Fibroblast of the aortic adventitia (primary cell): ENCODE data around the gene CCDC30. TPM values are rescaled to one million over a fixed set of nuclear protein-coding genes. Genes with fewer than 3 reads are reported as not detected.

Experiments
- DNase-seq: peaks from one replicate; pipeline ENCODE4 v3.0.0-alpha.2; 2010; ENCODE audit warnings: low read depth
- H3K4me3 ChIP-seq: 2 replicates; pipeline ENCODE4 v1.5.1; 2011; ENCODE audit warnings: low read depth, mild to moderate bottlenecking, control low read depth, low read length, moderate library complexity
- total RNA-seq: library from RNA; depleted of rRNA; stranded (reverse); fragments of >200 nt; gene quantifications from 2 replicates; pipeline ENCODE4 v1.2.3, GENCODE V29; 2012; ENCODE audit warnings: low replicate concordance
- TF ChIP-seq, protein P1 (sequence below): IDR thresholded peaks from 2 replicates; pipeline ENCODE4 v1.5.1; 2011; ENCODE audit warnings: mild to moderate bottlenecking, low read length, control low read depth, inconsistent platforms; ENCODE audit not compliant: insufficient read depth

Gene CCDC30
- total RNA-seq, 1 donor = 1.4 TPM

DNA sequence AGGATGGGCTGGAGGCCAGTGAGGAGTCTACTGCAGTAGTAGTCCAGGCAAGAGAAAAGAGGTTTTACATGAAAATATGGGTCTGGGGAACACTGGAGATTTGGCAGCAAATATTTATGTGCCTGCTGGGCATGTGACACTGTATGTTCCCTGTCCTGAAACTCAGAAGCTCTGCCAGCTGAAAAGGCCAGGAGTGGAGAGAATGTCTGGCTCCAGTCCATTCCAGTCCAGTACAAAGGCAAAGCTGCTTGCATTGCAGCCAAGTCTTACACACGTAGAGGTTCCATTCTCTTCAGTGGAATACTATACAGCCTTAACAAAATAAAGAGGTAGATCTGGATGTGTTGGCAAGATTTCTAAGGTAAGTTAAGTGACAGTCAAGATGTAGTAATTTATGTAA lies 211.6 kb downstream of the CCDC30 start:
- H3K4me3 ChIP-seq = no peak overlapping the region
- TF ChIP-seq, protein P1, sequence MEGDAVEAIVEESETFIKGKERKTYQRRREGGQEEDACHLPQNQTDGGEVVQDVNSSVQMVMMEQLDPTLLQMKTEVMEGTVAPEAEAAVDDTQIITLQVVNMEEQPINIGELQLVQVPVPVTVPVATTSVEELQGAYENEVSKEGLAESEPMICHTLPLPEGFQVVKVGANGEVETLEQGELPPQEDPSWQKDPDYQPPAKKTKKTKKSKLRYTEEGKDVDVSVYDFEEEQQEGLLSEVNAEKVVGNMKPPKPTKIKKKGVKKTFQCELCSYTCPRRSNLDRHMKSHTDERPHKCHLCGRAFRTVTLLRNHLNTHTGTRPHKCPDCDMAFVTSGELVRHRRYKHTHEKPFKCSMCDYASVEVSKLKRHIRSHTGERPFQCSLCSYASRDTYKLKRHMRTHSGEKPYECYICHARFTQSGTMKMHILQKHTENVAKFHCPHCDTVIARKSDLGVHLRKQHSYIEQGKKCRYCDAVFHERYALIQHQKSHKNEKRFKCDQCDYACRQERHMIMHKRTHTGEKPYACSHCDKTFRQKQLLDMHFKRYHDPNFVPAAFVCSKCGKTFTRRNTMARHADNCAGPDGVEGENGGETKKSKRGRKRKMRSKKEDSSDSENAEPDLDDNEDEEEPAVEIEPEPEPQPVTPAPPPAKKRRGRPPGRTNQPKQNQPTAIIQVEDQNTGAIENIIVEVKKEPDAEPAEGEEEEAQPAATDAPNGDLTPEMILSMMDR = no peak
- DNase-seq = no peak

DNA sequence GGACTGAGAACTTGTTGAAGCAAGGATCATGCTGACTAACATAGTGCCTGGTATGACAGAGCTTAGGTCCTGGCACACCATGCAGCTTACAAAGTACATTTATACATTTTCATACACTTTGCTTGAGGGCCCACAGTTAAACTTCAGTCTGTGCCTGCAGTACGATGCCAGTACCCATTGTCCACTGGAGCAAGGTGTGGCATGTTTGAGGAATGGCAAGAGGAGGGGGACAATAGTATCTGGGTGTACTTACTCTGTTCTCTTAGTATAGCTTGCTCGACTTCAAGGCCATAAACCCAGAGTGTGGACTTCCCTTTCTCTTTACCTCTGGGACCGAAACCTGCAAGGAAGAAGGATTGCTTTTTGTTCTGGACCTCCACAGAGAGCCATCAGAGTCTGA lies 212.4 kb downstream of the CCDC30 start:
- no peak for DNase-seq
- TF ChIP-seq, protein P1 = no peak
- H3K4me3 ChIP-seq = no peak overlapping the region

DNA sequence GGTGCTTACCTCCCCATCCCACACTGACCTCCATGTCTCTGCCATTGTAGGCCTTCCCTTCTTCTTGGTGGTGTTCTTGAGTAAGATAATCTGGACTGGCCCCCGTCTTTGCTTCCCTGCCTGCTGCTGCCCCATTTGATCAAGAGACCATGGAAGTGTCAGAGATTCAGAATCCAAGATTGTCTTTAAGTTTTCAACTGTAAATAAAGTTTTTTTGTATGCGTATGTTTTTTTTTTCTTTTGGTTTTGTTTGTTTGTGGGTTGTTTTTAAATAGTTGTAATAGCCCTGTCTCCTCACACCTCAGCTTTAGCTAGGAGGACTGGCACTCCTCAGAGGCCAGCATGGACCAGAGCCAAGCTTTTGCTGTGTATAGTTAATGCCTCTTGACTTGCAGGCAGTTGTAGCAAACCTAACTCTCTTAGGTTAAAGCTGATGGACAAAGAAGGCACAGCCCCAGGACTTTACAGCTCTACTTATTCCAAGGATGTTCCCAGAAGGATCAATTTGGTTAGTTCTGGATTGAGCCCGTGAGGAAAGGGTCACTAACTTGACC lies 213.5 kb downstream of the CCDC30 start:
- TF ChIP-seq, protein P1 = no peak
- DNase-seq = no peak
- no peak overlapping the region for H3K4me3 ChIP-seq

DNA sequence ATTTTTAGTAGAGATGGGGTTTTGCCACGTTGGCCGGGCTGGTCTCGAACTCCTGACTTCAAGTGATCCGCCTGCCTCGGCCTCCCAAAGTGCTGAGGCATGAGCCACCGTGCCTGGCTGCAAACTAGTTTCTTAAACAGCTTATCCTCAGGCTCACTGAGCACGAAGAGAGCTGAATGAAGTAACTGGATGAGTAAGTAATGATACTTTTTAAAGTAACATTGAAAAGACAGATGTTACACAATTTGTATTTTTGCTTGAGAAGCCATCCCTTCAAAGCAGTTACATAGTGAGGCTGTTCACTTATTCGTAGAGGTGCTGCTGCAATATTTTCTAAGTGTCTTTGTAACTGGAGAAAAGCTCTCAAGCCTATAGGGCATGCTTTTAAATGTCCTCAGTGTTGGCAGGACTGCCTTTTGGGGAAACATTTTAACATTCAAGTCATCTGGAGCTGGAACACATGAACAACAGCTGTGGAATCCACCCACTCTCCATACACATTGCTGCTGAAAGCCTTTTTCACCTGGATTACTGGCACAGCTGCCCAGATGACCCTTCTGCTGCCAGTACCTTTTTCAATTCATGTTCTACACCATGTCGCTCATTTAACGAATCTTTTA lies 216.4 kb downstream of the CCDC30 start:
- TF ChIP-seq, protein P1 = no peak
- no peak overlapping the region for H3K4me3 ChIP-seq
- peak; percentile 36 for DNase-seq

DNA sequence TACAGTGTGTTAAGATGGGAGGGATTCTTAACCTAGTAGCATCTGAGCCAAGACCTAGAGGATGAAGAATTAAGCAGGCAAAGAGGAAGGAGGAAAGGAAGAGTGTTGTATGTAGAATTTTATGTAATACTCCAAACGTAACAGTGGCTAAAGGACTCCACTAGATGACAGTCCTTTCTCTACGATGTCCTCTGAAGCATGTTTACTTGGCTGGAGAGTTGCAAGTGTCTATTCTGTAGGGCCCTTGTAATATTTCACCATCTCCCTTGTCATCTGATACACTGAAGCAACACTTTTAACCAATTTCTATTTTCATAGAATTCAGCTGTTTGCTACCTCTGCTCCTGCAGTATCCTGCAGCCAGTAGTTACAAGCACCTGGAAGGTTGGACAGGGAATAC lies 217.0 kb downstream of the CCDC30 start:
- TF ChIP-seq, protein P1 = no peak
- DNase-seq = no peak

DNA sequence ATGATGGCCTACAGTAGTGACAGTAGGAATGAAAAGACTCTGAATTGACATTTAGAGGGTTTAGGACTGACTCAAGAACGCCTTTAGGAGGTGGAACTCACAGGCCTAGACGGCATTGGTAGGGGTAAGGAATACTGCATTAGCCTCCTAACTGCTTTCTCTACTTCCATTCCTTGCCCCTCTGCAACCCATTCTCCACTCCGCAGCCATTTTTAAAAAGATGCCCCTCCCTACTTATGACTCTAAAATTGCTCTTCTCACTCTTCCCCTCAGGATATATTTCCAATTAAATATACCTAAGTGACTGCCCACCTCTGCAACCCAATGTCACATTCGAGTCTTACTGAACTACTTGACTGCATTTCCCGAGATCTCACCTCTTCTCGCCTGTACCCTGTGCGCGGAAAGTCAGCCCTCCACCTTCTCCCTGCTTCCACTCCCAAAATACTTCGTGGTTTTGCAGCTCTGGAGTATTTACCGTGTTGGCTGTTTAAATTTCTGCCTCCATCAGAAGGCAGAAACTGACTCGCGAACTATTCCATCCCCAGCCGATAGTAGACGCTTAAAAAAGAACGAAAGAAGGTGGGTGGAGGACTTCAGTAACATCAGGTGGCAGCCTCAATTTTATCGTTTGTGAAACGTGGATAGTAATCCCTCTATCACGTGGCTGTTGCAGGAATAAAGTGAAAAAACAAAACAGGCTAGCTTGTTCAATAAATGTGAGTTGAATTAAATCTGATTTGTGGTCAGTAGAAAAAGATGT lies 218.0 kb downstream of the CCDC30 start:
- peak; percentile 33 for DNase-seq
- TF ChIP-seq, protein P1 = peak; percentile 23
- H3K4me3 ChIP-seq = peak overlapping the region; percentile 87

More for the DNA sequence above, 217.0 kb downstream of the CCDC30 start:
- no peak overlapping the region for H3K4me3 ChIP-seq
